AG09319 (cell line): ENCODE data around the gene TRANK1.
"Not testable (repeated sequence)": the region's sequence is repeated elsewhere in the genome, so short reads cannot be mapped to it uniquely, and the experiment has no call there.

Experiments used
- DNase-seq: peaks from one replicate; pipeline ENCODE4 v3.0.0-alpha.2; 2010; ENCODE audit warnings: low read depth; ENCODE audit errors: extremely low read depth
- CTCF ChIP-seq: IDR thresholded peaks from 2 replicates; pipeline ENCODE4 v1.5.1; 2011; ENCODE audit warnings: low read depth, mild to moderate bottlenecking, inconsistent platforms, low read length, moderate library complexity

The TRANK1 gene

GRCh38 chr3:36941658-36942057 lies 3.2 kb downstream of the TRANK1 start:
- DNase-seq, result no peak
- TF ChIP-seq CTCF, result no peak

- DNase-seq, result no peak
- no peak for TF ChIP-seq CTCF
Measured at GRCh38 chr3:36941162-36941561, 3.7 kb downstream of the TRANK1 start.

GRCh38 chr3:36937492-36937891 lies 7.4 kb downstream of the TRANK1 start:
- TF ChIP-seq CTCF, result no peak
- DNase-seq, result no peak

DNA sequence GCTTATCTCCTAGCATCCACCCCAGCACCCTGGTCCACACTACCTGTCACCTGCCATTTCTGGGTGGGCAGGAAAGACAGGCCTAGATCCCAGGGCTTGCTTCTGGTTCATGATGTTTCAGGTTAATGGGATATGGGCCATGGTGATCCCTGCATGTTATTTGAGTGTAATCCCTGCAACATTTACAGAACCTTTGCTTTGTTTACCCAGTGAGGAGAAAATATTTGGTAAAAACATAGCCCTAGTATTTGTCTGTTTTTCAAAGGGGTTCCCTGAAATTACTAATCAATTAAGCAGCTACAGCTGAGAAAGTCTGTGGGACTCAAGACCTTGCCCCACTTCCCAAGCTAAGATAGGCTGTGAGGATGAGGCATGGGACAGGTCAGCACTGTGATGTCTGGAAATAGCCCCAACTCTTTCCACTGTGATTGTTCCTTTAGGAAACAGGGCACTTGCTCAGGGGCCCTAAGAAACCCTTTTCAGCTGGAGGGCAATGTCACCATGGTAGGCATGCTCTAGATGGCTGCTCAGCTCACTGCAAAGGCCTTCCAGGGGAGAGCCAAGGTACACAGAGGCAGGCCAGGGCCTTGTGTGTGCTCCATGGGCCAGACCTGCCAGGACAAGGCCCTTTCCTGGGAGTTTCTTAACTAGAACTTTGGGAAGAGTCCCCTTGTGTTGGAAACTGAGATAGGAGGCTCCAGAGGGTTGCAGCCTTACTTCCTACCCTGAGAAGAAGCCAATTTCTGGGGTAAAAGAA lies 11.1 kb downstream of the TRANK1 start:
- no peak for TF ChIP-seq CTCF
- no peak for DNase-seq

GRCh38 chr3:36931424-36931823 lies 13.4 kb downstream of the TRANK1 start:
- DNase-seq, result not testable (repeated sequence)

DNA sequence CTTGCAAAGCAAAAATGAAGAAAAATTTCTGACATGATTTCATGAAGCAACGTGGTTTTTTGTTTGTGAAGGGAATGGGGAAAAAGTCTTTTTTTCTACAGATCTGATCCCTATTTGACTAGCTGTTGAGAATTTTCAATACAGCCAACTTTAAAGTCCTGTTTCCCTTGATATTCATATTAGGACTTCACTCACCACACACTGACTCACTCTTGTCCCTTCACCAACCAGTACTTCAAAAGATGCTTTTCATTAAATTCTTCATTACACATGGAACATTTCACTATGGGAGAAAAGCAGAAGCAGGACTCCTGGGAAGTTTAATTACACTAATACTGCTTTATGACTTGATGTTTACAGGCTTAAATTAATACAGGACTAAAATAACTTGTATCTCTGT lies 16.6 kb downstream of the TRANK1 start:
- DNase-seq, result no peak

DNA sequence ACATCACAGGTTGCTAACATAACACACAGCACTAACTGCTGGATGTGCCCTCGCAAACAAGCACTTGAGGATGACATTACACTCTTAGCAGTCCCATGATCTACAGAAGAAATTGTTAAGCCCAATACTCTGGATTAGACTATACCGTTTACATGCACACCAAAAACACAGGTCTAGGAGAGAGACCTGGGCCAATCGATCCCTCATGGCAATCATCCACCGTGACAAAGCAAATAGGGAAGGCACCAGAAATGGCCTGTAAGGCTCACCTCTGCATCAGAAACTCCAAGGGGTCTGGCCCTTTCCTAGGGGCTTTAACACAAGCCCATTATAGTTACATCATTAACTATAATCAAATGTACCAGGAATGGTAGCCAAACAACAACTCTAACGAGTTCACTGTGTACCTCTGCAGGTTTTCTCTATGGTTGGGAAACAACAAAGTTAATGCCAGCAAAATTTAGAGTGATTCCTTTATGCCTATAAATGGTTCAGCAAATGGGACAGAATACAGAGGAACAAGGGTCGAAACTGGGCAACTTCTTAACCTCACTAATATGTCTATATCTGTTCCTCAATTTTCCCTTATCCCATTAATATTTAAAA lies 18.5 kb downstream of the TRANK1 start:
- no peak for TF ChIP-seq CTCF

More for the DNA sequence above, 16.6 kb downstream of the TRANK1 start:
- no peak for TF ChIP-seq CTCF

More for the DNA sequence above, 18.5 kb downstream of the TRANK1 start:
- no peak for DNase-seq
